Fibroblast of the conjunctiva (primary cell): ENCODE data around the gene BLNK.

Source experiments
- DNase-seq: peaks from one replicate; pipeline ENCODE4 v3.0.0-alpha.2; 2010; ENCODE audit warnings: low read depth

Gene BLNK

DNA sequence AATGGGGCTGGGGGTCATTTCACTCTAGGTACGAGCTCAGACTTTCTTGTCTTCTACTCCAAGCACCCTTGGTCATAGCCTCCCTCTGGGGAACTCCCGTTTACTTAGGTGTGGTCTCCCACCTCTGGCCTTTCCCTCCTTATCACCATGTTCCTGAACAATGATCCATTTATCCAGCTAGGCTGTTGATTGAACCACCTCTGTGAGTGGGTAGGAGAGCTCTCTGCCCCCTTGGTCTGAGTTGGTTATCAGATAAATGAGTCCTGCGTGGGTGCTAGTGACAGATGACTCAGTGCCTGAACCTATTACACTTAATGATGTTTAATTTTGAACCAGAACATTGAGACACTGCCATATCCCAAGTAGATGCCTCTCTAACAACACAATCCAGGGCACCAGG is 9.4 kb downstream of the BLNK start:
- DNase-seq, result no peak

- DNase-seq, result no peak
These were observed 10.2 kb downstream of the BLNK start for GRCh38 chr10:96261132-96261531.

DNA sequence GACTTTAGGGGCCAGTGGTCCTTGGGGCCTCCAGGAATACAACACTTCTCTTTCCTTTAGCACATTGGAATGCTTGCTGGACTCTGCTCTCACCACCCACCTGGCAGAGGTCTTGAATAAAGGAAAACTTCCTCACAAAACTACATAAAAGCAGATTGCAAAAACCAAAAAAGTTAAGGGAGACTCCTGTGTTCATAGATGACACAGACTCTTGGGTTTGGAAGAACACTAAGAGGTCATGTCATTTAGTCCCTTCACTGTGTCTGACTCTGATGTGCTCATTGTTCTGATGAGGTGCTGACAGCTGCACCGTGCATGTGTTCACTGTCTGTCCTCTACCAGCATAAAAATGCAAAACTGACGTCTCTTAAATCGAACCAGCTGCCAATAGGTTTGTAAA is 11.4 kb downstream of the BLNK start:
- DNase-seq, result no peak

- no peak for DNase-seq
These were observed 12.2 kb downstream of the BLNK start for GRCh38 chr10:96259150-96259549.

GRCh38 chr10:96257944-96258343 is 13.4 kb downstream of the BLNK start:
- no peak for DNase-seq

- no peak for DNase-seq
These were observed 15.6 kb downstream of the BLNK start for GRCh38 chr10:96255549-96256333.

DNA sequence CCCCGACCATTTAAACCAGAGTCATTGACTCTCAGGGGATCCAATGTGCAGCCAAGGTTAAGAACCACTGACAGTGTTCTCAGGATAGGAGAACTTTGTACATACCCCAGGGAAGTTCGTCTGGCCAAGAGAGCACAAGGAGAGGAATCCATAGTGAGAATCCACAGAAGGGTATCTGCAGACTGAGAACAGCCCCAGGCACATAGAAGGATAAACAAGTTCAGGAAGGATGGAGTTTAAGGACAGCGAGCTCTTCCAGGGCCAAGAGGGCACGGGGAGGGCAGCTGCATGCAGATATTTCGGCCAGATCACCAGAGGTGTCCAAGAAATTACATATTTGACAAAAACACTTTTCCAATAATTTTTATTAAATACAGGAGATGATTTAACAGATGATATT is 16.4 kb downstream of the BLNK start:
- DNase-seq, result no peak

DNA sequence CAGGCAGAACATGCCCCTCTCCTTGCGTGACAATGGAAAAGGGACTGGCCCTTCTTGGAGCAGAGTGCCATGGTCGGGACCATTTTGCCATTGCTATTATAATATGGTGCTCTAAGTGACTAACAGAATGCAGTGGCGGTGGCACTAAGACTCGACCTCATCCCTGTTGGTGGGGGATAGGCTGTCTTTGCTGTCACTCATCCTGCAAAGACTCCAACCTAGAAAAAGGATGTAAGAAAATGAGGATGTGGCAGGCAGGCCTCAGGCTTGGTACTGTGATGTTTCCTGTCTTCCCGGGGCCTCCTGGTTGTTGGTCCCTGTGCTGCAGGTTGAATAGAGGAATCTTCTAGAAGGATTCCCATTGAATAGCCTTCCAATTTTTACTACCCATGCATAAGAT is 18.6 kb downstream of the BLNK start:
- no peak for DNase-seq

- DNase-seq, result no peak
These were observed 21.0 kb downstream of the BLNK start for GRCh38 chr10:96250349-96250748.

- no peak for DNase-seq
These were observed 22.1 kb downstream of the BLNK start for GRCh38 chr10:96249264-96249663.

GRCh38 chr10:96244354-96244753 is 27.0 kb downstream of the BLNK start:
- no peak for DNase-seq

- DNase-seq, result no peak
These were observed 28.1 kb downstream of the BLNK start for GRCh38 chr10:96243296-96243695.

GRCh38 chr10:96242822-96243221 is 28.5 kb downstream of the BLNK start:
- DNase-seq, result no peak

GRCh38 chr10:96238646-96239623 is 32.4 kb downstream of the BLNK start:
- no peak for DNase-seq

- no peak for DNase-seq
These were observed 34.5 kb downstream of the BLNK start for GRCh38 chr10:96236876-96237275.

DNA sequence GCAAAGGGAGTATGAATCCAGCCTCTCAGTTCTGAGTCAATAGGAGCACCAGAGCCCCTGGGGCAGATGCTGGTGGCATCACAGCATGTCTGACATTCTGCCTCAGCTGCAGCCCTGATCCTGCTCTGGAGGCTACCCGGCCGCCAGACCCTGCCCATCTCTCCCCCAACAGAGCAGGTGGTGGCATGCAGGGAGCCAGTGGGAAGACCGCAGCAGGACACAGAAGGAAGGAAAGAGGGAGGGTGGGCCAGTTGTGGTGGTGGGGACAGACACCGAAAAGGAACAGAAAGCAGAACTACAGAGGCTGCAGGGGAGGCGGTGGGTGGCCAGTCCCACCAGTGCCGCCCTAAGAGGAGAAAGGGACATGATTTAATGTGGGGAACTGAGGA is 35.3 kb downstream of the BLNK start:
- DNase-seq, result no peak

DNA sequence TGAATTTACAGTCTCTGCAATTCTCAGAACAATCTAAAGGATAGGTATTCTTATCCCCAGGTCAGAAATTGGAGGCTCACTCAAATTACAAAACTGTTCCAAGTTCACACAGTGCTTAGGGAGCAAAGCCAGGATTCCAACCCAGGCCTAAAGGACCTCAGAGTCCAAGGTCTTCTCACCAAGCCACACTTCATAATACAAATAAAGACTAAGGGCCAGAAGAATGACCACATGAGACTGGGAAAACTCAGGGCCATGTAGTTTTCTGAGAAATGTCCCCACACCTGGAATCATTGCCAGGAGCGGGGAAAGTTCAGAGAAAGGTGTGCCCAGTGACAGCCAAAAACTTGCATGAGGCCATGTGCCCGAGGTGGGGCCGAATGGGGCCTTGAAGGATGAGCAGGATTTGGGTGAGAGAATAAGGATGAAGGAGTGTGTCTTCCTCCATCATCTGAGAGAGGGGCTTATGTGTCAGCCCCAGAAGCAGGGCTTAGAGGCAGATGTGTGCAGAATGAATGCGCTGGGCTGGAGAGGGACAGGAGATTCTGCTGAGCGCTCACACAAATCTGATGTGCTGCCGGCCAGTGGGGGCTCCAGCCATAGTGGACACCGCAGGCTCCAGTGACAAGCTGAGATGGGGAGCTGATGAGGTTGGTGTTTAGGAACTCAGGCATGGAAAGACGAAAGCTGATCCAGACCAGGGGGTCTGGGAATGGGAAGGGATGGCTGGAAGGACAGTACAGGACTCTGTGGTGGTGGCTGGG is 35.9 kb downstream of the BLNK start:
- DNase-seq, result no peak

DNA sequence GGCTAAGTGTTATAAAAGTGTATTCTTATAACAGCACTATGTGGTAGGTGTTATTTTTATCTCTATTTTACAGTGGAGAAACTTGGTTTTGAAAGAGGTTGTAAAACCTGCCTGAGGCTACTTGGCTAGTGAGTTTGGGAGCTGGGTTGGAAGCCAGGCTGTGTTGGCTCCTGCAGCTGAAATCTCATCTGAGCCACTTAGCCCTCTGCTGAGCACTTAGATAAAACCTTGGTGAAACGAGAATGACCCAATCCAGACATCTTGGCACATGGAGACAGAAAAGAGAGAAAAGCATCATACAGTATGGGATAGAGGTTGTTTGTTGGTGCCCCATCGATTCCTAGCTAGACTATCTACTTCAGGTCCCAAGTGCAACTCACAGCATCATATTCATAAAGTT is 37.4 kb downstream of the BLNK start:
- no peak for DNase-seq

DNA sequence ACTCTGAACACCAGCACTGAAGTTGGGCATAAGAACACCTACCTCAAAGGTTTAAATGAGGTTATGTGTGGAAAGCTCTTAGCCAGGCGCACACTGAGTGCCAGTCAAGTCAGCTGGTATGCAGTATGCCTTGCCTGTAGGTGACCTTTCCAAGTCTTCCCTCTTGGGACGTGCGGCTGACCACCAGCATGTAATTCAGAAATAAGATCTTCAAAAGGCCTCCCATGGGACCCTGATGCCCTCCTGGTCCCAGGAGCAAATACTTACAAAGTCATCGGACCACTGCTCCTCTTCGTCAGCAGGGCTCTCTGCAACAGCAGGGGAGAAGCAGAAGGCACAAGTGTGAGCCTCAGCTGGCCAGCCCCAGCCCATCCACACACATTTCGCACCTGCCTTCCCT is 40.8 kb downstream of the BLNK start:
- no peak for DNase-seq

DNA sequence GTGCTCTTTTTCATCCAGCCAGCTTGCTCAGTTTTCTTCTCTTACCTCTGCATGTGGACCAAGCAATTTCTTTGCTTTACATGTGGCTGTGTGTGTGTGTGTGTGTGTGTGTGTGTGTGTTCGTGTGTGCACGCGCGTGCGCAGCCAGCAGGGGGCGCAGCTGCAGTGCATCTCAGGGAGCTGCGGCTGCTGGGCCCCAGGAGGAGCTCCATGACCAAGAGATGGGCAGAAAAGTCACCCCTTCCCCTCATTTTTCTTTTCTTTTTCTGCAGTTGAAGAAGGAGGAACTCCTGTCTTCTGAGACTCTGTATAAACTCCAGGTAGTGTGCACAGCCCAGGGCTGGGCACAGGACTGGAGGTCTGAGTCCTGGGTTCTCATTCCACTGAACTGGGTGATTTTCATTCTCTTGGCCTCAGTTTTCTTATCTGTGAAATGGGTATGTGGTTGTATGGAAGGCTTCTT is 41.8 kb downstream of the BLNK start:
- peak; percentile 33 for DNase-seq

DNA sequence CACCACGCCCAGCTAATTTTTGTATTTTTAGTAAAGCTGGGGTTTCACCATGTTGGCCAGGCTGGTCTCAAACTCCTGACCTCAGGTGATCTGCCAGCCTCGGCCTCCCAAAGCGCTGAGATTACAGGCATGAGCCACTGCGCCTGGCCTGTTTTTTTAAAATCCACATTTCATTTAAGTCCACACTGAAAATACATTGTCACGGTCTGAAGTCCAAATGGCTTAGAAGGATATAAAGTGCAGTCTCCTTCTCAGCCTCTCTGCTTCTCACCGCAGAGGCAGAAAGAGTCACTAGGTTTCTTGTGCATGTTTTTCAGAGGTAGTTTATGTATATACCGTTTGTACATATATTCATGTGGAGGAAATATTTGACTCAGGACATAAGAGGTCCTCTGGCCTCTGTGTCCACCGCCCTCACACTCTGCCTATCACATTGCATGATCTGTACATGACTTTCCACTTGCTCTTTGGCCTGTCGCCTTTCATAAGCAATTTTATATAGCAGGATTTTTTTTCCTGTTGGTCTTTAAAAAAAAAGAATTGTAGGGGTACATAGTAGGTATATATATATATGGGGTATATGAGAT is 42.9 kb downstream of the BLNK start:
- no peak for DNase-seq

DNA sequence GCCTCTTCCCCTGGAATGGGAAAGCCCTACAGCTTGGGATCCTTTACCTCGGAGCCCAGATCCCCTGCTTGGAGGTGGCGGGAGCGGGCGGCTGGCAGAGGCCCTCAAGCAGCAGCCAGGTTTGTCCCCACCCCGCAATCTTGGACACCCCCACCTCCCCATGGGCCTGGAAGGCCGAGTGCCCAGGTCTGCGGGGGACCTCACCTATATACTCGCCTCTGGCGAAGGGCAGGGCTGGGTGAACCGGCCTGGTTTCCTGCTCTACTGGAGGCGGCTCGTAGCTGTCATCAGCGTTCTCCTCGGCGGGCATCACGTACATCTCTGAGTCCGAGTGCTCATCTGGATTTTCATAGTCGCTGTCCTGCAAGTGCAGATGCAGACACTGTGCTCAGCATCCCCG is 44.2 kb downstream of the BLNK start:
- no peak for DNase-seq
